H1 (cell line): Measurements from ENCODE around the gene DPF3. TPM values are rescaled to one million over a fixed set of nuclear protein-coding genes. Genes with fewer than 3 reads are reported as not detected.

ENCODE experiments used
- CTCF ChIP-seq, 3 experiments: IDR thresholded peaks; 1 replicate in 2 of 3; 2 replicates in 1 of 3; pipeline versions ENCODE4 v1.5.1 to v1.6.1; 2011; ENCODE audit warnings: low read length in 3 of 3, mild to moderate bottlenecking in 3 of 3, inconsistent platforms in 2 of 3, low read depth in 1 of 3, moderate library complexity in 1 of 3; ENCODE audit not compliant: insufficient read depth in 1 of 3; ENCODE audit errors: control extremely low read depth in 1 of 3
- polyA plus RNA-seq, 7 experiments: library from polyadenylated mRNA; depleted of rRNA in 3 of 7; stranded (reverse) in 5 of 7; unstranded in 2 of 7; fragments of >200 nt in 5 of 7; fragments of 200-250 nt in 2 of 7; gene quantifications; 1 replicate in 5 of 7; 2 replicates in 1 of 7; 4 replicates in 1 of 7; pipeline versions ENCODE4 v1.2.1 to v1.2.3, GENCODE V29; 2011 to 2013; ENCODE audit warnings: missing spikeins in 2 of 7, mixed read lengths in 2 of 7
- total RNA-seq: library from RNA; stranded (reverse); fragmentation: NEBNext Ultra II Directional; extraction: Animal tissue kit (Norgen Biotek cat#: 25700); gene quantifications from 2 replicates; pipeline ENCODE4 v1.2.1, GENCODE V29; 2021

Gene DPF3
- total and polyA plus RNA-seq, 2 of the 8 experiments (the other 6 are each of a cell fraction or from before 2014, with no cell fraction given) = 0.19 TPM; not detected in 1

GRCh38 chr14:72619881-72620280, 274.0 kb downstream of the DPF3 start (continued):
- no peak for TF ChIP-seq CTCF (IDR thresholded peaks at IDR 0.05; ENCODE audit: control extremely low read depth in 1 of 3, insufficient read depth in 1 of 3, low read depth in 1 of 3, low read length in 3 of 3)
